Measurements from ENCODE around the gene NAV2.

Gene NAV2

DNA sequence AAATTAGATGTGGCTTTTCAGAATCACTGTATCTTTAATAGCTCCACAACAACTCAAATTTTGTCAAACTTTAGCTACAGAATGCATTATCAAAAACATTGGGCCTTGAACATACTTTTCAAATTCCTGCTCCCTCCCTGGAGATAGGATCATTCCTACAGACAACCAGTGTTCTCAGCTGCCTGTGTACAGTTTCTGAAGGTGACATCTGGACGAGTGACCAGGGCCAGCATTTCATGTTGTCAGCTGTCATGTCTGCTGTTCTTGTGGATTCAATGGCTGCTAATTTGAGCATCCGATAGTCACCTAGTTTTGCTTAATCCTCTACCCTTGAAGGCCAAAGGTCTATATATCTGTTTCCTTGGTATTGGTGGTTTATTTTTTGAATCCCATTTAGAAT lies 259.5 kb downstream of the NAV2 start:
- no peak for DNase-seq (ENCODE audit: low read depth)
- H3K4me3 ChIP-seq (ENCODE audit: low read length), result no peak overlapping the region
- TF ChIP-seq CTCF (conservative IDR thresholded peaks at IDR 0.05; ENCODE audit: low read length), result no peak

GRCh38 chr11:19972651-19973050 lies 260.0 kb downstream of the NAV2 start:
- DNase-seq (ENCODE audit: low read depth), result no peak
- no peak overlapping the region for H3K4me3 ChIP-seq (ENCODE audit: low read length)
- no peak for TF ChIP-seq CTCF (conservative IDR thresholded peaks at IDR 0.05; ENCODE audit: low read length)

DNA sequence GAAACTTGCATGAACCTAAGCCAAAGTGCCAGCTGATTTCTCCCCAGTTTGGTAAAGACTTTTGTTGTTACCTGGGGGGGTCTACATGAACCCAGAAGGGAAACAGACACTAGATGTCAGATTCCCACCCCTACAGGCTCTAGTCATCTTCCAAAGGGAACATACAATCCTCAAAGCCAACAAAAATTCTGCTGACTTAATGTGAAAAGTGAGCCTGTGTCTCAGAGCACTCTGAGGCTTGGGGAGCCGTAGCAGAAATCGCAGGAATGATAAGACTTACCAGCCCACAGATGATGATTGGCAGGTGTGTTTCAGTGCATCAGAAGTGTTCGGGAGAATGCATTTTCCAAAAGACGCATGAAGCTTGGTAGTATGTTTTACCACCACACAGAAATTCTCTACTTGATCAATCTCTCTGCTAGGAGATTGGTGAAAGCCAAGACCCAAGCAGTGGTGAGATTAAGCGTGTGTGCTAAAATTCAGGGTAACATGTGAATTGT lies 260.5 kb downstream of the NAV2 start:
- DNase-seq (ENCODE audit: low read depth), result no peak
- no peak for TF ChIP-seq CTCF (conservative IDR thresholded peaks at IDR 0.05; ENCODE audit: low read length)

DNA sequence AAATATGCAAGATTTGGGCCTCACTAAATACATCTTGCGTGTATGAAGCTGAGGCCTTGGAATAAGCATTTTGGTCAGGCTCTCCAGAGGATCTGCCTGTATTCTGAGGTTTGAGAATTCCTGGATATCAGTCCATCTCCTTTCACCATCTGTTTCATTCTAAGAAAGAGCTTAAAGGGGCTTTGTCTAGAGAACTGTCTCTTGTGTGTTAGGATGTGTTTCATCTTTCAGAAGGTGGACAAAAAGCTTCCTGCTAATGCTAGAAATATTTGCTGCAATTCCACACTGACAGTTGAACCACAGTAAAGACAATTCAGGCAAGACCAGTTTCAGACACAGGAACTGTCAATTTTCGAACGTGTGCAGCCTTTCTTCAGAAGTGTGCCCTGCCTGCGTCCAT lies 262.2 kb downstream of the NAV2 start:
- no peak overlapping the region for H3K4me3 ChIP-seq (ENCODE audit: low read length)
- no peak for DNase-seq (ENCODE audit: low read depth)
- no peak for TF ChIP-seq CTCF (conservative IDR thresholded peaks at IDR 0.05; ENCODE audit: low read length)

More for the DNA sequence above, 260.5 kb downstream of the NAV2 start:
- no peak overlapping the region for H3K4me3 ChIP-seq (ENCODE audit: low read length)

DNA sequence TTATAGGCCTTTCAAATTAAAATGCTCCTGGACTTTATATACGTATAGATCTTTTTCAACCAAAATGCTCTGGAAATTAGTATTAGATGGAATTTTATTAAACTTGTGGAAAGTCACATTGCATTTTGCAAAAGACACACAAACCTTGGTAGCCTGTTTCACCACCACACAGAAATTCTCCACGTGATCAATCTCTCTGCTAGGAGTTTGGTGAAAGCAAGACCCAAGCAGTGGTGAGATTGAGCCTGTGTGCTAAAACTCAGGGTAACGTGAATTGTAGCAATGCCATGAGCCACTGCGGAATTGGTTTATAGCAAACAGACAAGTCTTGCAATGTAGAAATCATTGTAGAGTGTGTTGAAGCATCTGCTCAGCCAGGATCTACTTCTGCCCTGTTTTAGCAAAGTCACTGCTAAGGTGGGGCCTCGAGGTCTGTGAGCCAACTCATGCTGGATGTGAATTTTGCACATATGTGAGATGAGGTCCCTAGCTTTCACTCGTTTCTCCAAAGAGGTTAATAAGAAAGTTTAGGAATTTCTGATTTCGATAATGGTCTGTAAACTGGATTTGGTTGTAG lies 262.9 kb downstream of the NAV2 start:
- H3K4me3 ChIP-seq (ENCODE audit: low read length), result no peak overlapping the region
- DNase-seq (ENCODE audit: low read depth), result no peak
- no peak for TF ChIP-seq CTCF (conservative IDR thresholded peaks at IDR 0.05; ENCODE audit: low read length)

GRCh38 chr11:19976281-19976941 lies 263.8 kb downstream of the NAV2 start:
- no peak for TF ChIP-seq CTCF (conservative IDR thresholded peaks at IDR 0.05; ENCODE audit: low read length)
- no peak overlapping the region for H3K4me3 ChIP-seq (ENCODE audit: low read length)
- DNase-seq (ENCODE audit: low read depth), result no peak

- DNase-seq (ENCODE audit: low read depth), result no peak
- no peak overlapping the region for H3K4me3 ChIP-seq (ENCODE audit: low read length)
Observed at GRCh38 chr11:19977941-19978340, 265.3 kb downstream of the NAV2 start.

More at GRCh38 chr11:19977941-19978340, 265.3 kb downstream of the NAV2 start:
- TF ChIP-seq CTCF (conservative IDR thresholded peaks at IDR 0.05; ENCODE audit: low read length), result no peak
